HepG2 (cell line): ENCODE results near the gene EDC3. TPM values are rescaled to one million over a fixed set of nuclear protein-coding genes. Genes with fewer than 3 reads are reported as not detected.

Experiments used
- ARHGAP35 ChIP-seq: sonication (generic); formaldehyde crosslinking; IDR thresholded peaks from 2 replicates; pipeline ENCODE4 v1.9.0; 2022; ENCODE audit warnings: mild to moderate bottlenecking, inconsistent platforms, moderate library complexity, missing genetic modification reagents, borderline replicate concordance
- ARID2 ChIP-seq: sonication (generic); formaldehyde crosslinking; IDR thresholded peaks from 2 replicates; pipeline ENCODE4 v1.8.1; 2022; ENCODE audit warnings: mild to moderate bottlenecking, missing genetic modification reagents, borderline replicate concordance
- CAMTA2 ChIP-seq: sonication (generic); formaldehyde crosslinking; IDR thresholded peaks from 2 replicates; pipeline ENCODE4 v1.4.0; 2020; ENCODE audit warnings: mild to moderate bottlenecking, missing genetic modification reagents, borderline replicate concordance
- CEBPG ChIP-seq: IDR thresholded peaks from 2 replicates; pipeline ENCODE4 v1.6.1; 2016
- FOXM1 ChIP-seq: sonication (generic); formaldehyde crosslinking; IDR thresholded peaks from 2 replicates; pipeline ENCODE4 v1.5.0; 2020; ENCODE audit warnings: missing genetic modification reagents
- HDAC2 ChIP-seq: sonication (generic); formaldehyde crosslinking; IDR thresholded peaks from 2 replicates; pipeline ENCODE4 v1.4.0; 2020; ENCODE audit warnings: missing genetic modification reagents
- HOXA9 ChIP-seq: sonication (generic); formaldehyde crosslinking; IDR thresholded peaks from 2 replicates; pipeline ENCODE4 v1.8.1; 2022; ENCODE audit warnings: missing genetic modification reagents, mild to moderate bottlenecking, moderate library complexity, borderline replicate concordance
- IRF2 ChIP-seq: IDR thresholded peaks from 2 replicates; pipeline ENCODE4 v1.6.1; 2018; ENCODE audit warnings: missing genetic modification reagents, missing compliant biosample characterization
- JUN ChIP-seq: sonication (generic); formaldehyde crosslinking; IDR thresholded peaks from 2 replicates; pipeline ENCODE4 v1.4.0; 2020; ENCODE audit warnings: mild to moderate bottlenecking, missing genetic modification reagents
- MBD4 ChIP-seq: IDR thresholded peaks from 2 replicates; pipeline ENCODE4 v1.6.1; 2012; ENCODE audit warnings: low read length, inconsistent platforms, borderline replicate concordance
- MIER3 ChIP-seq: IDR thresholded peaks from 2 replicates; pipeline ENCODE4 v1.6.1; 2016; ENCODE audit warnings: missing compliant biosample characterization, borderline replicate concordance
- NFE2L2 ChIP-seq: fragments of 150-350 bp; IDR thresholded peaks from 2 replicates; pipeline ENCODE4 v1.6.1; 2014; ENCODE audit warnings: low read length
- NFIC ChIP-seq: IDR thresholded peaks from 2 replicates; pipeline ENCODE4 v1.6.1; 2012; ENCODE audit warnings: mild to moderate bottlenecking, low read length, inconsistent platforms
- PRMT3 ChIP-seq: sonication (generic); formaldehyde crosslinking; IDR thresholded peaks from 2 replicates; pipeline ENCODE4 v1.8.1; 2022; ENCODE audit warnings: low read depth, mild to moderate bottlenecking, moderate library complexity, missing genetic modification reagents, borderline replicate concordance
- RBFOX2 ChIP-seq: fragments of 200-400 bp; formaldehyde crosslinking; IDR thresholded peaks from 2 replicates; pipeline ENCODE4 v1.6.1; 2017; ENCODE audit warnings: low read depth, mild to moderate bottlenecking, low read length
- SMC3 ChIP-seq: IDR thresholded peaks from 2 replicates; pipeline ENCODE4 v1.6.1; 2011; ENCODE audit warnings: low read length, improper control_type of control experiment
- STAG1 ChIP-seq: sonication (generic); formaldehyde crosslinking; IDR thresholded peaks from 2 replicates; pipeline ENCODE4 v1.4.0; 2020; ENCODE audit warnings: missing genetic modification reagents
- TAF1 ChIP-seq: sonication (generic); formaldehyde crosslinking; IDR thresholded peaks from 2 replicates; pipeline ENCODE4 v1.4.0; 2020; ENCODE audit warnings: missing genetic modification reagents
- TBX2 ChIP-seq: sonication (generic); formaldehyde crosslinking; IDR thresholded peaks from 2 replicates; pipeline ENCODE4 v1.5.0; 2020; ENCODE audit warnings: missing genetic modification reagents, mild to moderate bottlenecking, borderline replicate concordance
- ZBTB38 ChIP-seq: sonication (generic); formaldehyde crosslinking; IDR thresholded peaks from 2 replicates; pipeline ENCODE4 v1.5.1; 2020; ENCODE audit warnings: mild to moderate bottlenecking, missing genetic modification reagents
- ZBTB7B ChIP-seq: sonication (generic); formaldehyde crosslinking; IDR thresholded peaks from 2 replicates; pipeline ENCODE4 v1.4.0; 2020; ENCODE audit warnings: missing genetic modification reagents
- ZFP62 ChIP-seq: sonication (generic); formaldehyde crosslinking; IDR thresholded peaks from 2 replicates; pipeline ENCODE4 v1.4.0; 2020; ENCODE audit warnings: missing genetic modification reagents
- ZMYM4 ChIP-seq: sonication (generic); formaldehyde crosslinking; IDR thresholded peaks from 2 replicates; pipeline ENCODE4 v1.8.1; 2023; ENCODE audit warnings: mild to moderate bottlenecking, missing genetic modification reagents
- ZNF138 ChIP-seq: sonication (generic); formaldehyde crosslinking; IDR thresholded peaks from 2 replicates; pipeline ENCODE4 v1.5.0; 2020; ENCODE audit warnings: mild to moderate bottlenecking, low read depth, missing genetic modification reagents
- ZNF24 ChIP-seq: fragments of 450-650 bp; IDR thresholded peaks from 2 replicates; pipeline ENCODE4 v1.6.1; 2017; ENCODE audit warnings: antibody characterized with exemption, mild to moderate bottlenecking
- ZNF317 ChIP-seq: sonication (generic); formaldehyde crosslinking; IDR thresholded peaks from 2 replicates; pipeline ENCODE4 v1.5.0; 2020; ENCODE audit warnings: mild to moderate bottlenecking, missing genetic modification reagents
- ZNF343 ChIP-seq: sonication (generic); formaldehyde crosslinking; IDR thresholded peaks from 2 replicates; pipeline ENCODE4 v1.4.0; 2020; ENCODE audit warnings: mild to moderate bottlenecking, missing genetic modification reagents
- polyA plus RNA-seq, 8 experiments: library from polyadenylated mRNA; depleted of rRNA in 3 of 8; stranded (reverse) in 7 of 8; unstranded in 1 of 8; fragments of >200 nt; fragmentation: Illumina TruSeq in 4 of 8; extraction: Trizol in 4 of 8; gene quantifications; 2 replicates each; pipeline versions ENCODE4 v1.2.1 to v1.2.3, GENCODE V29; 2011 to 2016; ENCODE audit warnings: low read depth in 4 of 8, missing spikeins in 1 of 8, mixed read lengths in 1 of 8; ENCODE audit not compliant: insufficient read depth in 1 of 8
- total RNA-seq, 5 experiments: library from RNA; depleted of rRNA; stranded (reverse); fragments of >200 nt; fragmentation: Illumina TruSeq; extraction: Trizol; gene quantifications; 2 replicates each; pipeline ENCODE4 v1.2.3, GENCODE V29; 2016; ENCODE audit warnings: low read depth in 1 of 5
- TF ChIP-seq, protein P1 (sequence below): sonication (generic); formaldehyde crosslinking; IDR thresholded peaks from 2 replicates; pipeline ENCODE4 v1.4.0; 2020; ENCODE audit warnings: missing genetic modification reagents, mild to moderate bottlenecking, borderline replicate concordance
- TF ChIP-seq, protein P2 (sequence below): sonication (generic); formaldehyde crosslinking; IDR thresholded peaks from 2 replicates; pipeline ENCODE4 v1.8.1; 2022; ENCODE audit warnings: mild to moderate bottlenecking, missing genetic modification reagents

EDC3 gene
- total and polyA plus RNA-seq, 2 of the 13 experiments (the other 11 are each of a cell fraction or from before 2014, with no cell fraction given), result 17.4 to 32.0 TPM

DNA sequence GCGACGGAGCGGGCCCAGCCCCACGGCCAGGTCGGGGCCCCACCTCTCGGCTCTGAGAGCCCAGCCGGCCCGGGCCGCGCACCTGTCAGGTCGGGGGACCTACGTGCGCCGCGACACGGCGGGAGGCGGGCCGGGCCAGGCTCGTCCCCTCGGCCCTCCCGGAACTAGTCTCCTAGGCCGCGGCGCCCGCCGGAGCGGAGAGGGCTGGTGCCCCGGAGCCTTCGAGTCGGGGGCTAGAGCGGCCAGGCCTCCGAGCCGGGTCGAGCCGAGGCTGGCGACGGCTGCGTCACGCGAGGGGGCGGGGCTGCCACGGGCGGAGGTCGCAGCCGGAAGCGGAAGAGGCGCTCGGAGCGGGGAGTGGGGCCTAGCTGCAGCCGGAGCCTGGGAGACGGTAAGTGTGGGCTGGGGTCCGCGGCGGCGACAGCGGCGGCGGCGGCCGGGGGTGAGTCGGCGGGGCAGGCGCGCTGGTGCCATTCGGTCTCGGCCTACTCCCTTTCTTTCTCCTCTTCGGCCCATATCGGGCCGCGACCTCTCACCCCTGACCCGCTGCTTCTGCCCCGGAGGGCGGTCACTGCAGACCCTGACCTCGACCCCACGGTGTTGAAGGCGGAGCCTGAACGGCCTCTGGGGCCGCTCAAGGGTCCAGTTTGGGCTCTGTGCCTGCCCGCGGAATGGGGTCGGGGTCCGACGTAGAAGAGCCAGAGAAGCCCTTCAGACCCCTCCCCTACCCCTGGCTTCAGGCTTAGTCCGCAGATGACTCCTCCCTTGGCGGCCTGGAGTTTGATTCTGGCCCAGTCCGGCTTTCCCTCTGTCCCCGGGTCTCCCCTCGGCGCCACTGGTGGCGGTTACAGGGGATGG lies 80.1 kb downstream of the EDC3 start, which contains the start of gene CLK3 (continued):
- TF ChIP-seq HDAC2 (CRISPR knock-in tag) (peak; percentile 58; the same call in 1 of the 2 replicates), SMC3 (no peak), NFIC (no peak; the same call in 1 of the 2 replicates), ZNF24 (peak; percentile 51; the same call in 1 of the 2 replicates), ZNF343 (CRISPR knock-in tag) (peak; percentile 43; the same call in 1 of the 2 replicates), CEBPG (CRISPR knock-in tag) (no peak), TBX2 (CRISPR knock-in tag) (peak; percentile 77), ARHGAP35 (CRISPR knock-in tag) (peak; percentile 25; the same call in 1 of the 2 replicates), PRMT3 (CRISPR knock-in tag) (0 out of 2 replicates have a peak, but pooled peaks have one; percentile 74), RBFOX2 (peak; percentile 93), FOXM1 (CRISPR knock-in tag) (peak; percentile 18; the same call in 1 of the 2 replicates), JUN (CRISPR knock-in tag) (peak; percentile 70), ZNF138 (peak; percentile 70; the same call in 1 of the 2 replicates), NFE2L2 (no peak), ARID2 (CRISPR knock-in tag) (peak; percentile 65), ZFP62 (CRISPR knock-in tag) (no peak), ZBTB38 (CRISPR knock-in tag) (peak; percentile 48; the same call in 1 of the 2 replicates), IRF2 (CRISPR knock-in tag) (peak; percentile 81; the same call in 1 of the 2 replicates), CAMTA2 (CRISPR knock-in tag) (no peak), HOXA9 (CRISPR knock-in tag) (peak; percentile 76; the same call in 1 of the 2 replicates), MBD4 (no peak), ZMYM4 (peak; percentile 76), TAF1 (CRISPR knock-in tag) (peak; percentile 64; the same call in 1 of the 2 replicates), MIER3 (peak; percentile 84), ZNF317 (CRISPR knock-in tag) (peak; percentile 62; the same call in 1 of the 2 replicates), ZBTB7B (CRISPR knock-in tag) (peak; percentile 48; the same call in 1 of the 2 replicates), STAG1 (CRISPR knock-in tag) (0 out of 2 replicates have a peak, but pooled peaks have one; percentile 5)
- TF ChIP-seq, protein P1, sequence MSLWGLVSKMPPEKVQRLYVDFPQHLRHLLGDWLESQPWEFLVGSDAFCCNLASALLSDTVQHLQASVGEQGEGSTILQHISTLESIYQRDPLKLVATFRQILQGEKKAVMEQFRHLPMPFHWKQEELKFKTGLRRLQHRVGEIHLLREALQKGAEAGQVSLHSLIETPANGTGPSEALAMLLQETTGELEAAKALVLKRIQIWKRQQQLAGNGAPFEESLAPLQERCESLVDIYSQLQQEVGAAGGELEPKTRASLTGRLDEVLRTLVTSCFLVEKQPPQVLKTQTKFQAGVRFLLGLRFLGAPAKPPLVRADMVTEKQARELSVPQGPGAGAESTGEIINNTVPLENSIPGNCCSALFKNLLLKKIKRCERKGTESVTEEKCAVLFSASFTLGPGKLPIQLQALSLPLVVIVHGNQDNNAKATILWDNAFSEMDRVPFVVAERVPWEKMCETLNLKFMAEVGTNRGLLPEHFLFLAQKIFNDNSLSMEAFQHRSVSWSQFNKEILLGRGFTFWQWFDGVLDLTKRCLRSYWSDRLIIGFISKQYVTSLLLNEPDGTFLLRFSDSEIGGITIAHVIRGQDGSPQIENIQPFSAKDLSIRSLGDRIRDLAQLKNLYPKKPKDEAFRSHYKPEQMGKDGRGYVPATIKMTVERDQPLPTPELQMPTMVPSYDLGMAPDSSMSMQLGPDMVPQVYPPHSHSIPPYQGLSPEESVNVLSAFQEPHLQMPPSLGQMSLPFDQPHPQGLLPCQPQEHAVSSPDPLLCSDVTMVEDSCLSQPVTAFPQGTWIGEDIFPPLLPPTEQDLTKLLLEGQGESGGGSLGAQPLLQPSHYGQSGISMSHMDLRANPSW (CRISPR knock-in tag), result no peak
- TF ChIP-seq, protein P2, sequence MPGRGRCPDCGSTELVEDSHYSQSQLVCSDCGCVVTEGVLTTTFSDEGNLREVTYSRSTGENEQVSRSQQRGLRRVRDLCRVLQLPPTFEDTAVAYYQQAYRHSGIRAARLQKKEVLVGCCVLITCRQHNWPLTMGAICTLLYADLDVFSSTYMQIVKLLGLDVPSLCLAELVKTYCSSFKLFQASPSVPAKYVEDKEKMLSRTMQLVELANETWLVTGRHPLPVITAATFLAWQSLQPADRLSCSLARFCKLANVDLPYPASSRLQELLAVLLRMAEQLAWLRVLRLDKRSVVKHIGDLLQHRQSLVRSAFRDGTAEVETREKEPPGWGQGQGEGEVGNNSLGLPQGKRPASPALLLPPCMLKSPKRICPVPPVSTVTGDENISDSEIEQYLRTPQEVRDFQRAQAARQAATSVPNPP (CRISPR knock-in tag), result peak; percentile 20
